ENCODE measurements around the gene POLR3A. TPM values are rescaled to one million over a fixed set of nuclear protein-coding genes. Genes with fewer than 3 reads are reported as not detected.

POLR3A gene
- total RNA-seq, 1 donor: 18.6 TPM

GRCh38 chr10:77922566-77923179 is 106.6 kb downstream of the POLR3A start:
- TF ChIP-seq CTCF (IDR thresholded peaks at IDR 0.05; ENCODE audit: insufficient read depth, low read depth, low read length): no peak
- H3K4me3 ChIP-seq (ENCODE audit: low read depth, low read length): no peak overlapping the region
- DNase-seq (ENCODE audit: low read depth): no peak

GRCh38 chr10:77922055-77922454 is 107.3 kb downstream of the POLR3A start:
- TF ChIP-seq CTCF (IDR thresholded peaks at IDR 0.05; ENCODE audit: insufficient read depth, low read depth, low read length): no peak
- no peak overlapping the region for H3K4me3 ChIP-seq (ENCODE audit: low read depth, low read length)
- DNase-seq (ENCODE audit: low read depth): no peak

- H3K4me3 ChIP-seq (ENCODE audit: low read depth, low read length): no peak overlapping the region
- DNase-seq (ENCODE audit: low read depth): no peak
- TF ChIP-seq CTCF (IDR thresholded peaks at IDR 0.05; ENCODE audit: insufficient read depth, low read depth, low read length): no peak
These were observed 107.9 kb downstream of the POLR3A start for GRCh38 chr10:77921395-77921794.

GRCh38 chr10:77920495-77920894 is 108.8 kb downstream of the POLR3A start:
- TF ChIP-seq CTCF (IDR thresholded peaks at IDR 0.05; ENCODE audit: insufficient read depth, low read depth, low read length): no peak
- DNase-seq (ENCODE audit: low read depth): no peak
- H3K4me3 ChIP-seq (ENCODE audit: low read depth, low read length): no peak overlapping the region

- DNase-seq (ENCODE audit: low read depth): peak; percentile 82
- H3K4me3 ChIP-seq (ENCODE audit: low read depth, low read length): no peak overlapping the region
- no peak for TF ChIP-seq CTCF (IDR thresholded peaks at IDR 0.05; ENCODE audit: insufficient read depth, low read depth, low read length)
These were observed 109.6 kb downstream of the POLR3A start for GRCh38 chr10:77919713-77920108.

Small RNAs within 50 kb of the gene (small RNA-seq; reads per million reads assigned to genes)
- gene RF00017: not detected

Other genes starting within 250 kb of the POLR3A start
- gene DLG5, start 102.8 kb downstream of the POLR3A start, total RNA-seq: 33.5 and 39.7 TPM in 2 replicates
- 1,478 and 1,668 TPM in 2 replicates for gene RPS24, start 4.3 kb upstream of the POLR3A start, total RNA-seq